GM06990 (cell line): Measurements from ENCODE around the gene DCTN4.

Experiments used
- DNase-seq: peaks from one replicate; pipeline ENCODE4 v3.0.0-alpha.2; 2011; ENCODE audit not compliant: insufficient read length; ENCODE audit errors: extremely low read depth
- H3K27me3 ChIP-seq: replicated peaks from 2 replicates; pipeline ENCODE4 v1.6.0; 2011; ENCODE audit warnings: low read length; ENCODE audit not compliant: control insufficient read depth, insufficient read depth
- H3K36me3 ChIP-seq: 2 replicates; pipeline ENCODE4 v1.5.1; 2011; ENCODE audit warnings: low read length; ENCODE audit not compliant: control insufficient read depth, insufficient read depth
- H3K4me3 ChIP-seq: replicated peaks from 2 replicates; pipeline ENCODE4 v1.5.1; 2011; ENCODE audit warnings: low read depth, mild to moderate bottlenecking, control low read depth, low read length
- TF ChIP-seq, protein P1 (sequence below): IDR thresholded peaks from 2 replicates; pipeline ENCODE4 v1.5.1; 2011; ENCODE audit warnings: low read length, control low read depth, mild to moderate bottlenecking, inconsistent platforms; ENCODE audit not compliant: insufficient read depth, poor library complexity, severe bottlenecking

The DCTN4 gene

DNA sequence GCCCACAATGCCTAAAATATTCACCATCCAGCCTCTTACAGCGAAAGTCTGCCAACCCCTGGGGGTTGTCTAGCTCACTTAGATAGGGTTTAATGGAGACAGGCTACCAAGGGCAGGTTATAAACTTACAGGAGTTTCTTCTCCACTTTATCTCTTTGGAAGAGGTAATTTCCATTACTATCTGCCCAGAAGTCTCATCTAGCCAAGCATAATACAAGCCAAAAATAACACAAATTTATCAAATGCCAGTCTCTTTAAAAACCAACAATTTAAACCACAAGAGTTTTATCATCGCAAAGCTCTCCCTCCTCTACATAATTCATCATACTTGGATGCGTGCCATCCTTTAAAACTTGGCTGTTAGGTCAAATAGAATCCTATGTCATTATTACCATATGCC lies 64.2 kb downstream of the DCTN4 start:
- Histone ChIP-seq H3K36me3 (peaks cover 30% of the 10 kb centered on the region), H3K4me3 (no peak overlapping the region), H3K27me3 (no peaks in the 10 kb centered on the region)
- TF ChIP-seq, protein P1, sequence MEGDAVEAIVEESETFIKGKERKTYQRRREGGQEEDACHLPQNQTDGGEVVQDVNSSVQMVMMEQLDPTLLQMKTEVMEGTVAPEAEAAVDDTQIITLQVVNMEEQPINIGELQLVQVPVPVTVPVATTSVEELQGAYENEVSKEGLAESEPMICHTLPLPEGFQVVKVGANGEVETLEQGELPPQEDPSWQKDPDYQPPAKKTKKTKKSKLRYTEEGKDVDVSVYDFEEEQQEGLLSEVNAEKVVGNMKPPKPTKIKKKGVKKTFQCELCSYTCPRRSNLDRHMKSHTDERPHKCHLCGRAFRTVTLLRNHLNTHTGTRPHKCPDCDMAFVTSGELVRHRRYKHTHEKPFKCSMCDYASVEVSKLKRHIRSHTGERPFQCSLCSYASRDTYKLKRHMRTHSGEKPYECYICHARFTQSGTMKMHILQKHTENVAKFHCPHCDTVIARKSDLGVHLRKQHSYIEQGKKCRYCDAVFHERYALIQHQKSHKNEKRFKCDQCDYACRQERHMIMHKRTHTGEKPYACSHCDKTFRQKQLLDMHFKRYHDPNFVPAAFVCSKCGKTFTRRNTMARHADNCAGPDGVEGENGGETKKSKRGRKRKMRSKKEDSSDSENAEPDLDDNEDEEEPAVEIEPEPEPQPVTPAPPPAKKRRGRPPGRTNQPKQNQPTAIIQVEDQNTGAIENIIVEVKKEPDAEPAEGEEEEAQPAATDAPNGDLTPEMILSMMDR = no peak
- DNase-seq = no peak

DNA sequence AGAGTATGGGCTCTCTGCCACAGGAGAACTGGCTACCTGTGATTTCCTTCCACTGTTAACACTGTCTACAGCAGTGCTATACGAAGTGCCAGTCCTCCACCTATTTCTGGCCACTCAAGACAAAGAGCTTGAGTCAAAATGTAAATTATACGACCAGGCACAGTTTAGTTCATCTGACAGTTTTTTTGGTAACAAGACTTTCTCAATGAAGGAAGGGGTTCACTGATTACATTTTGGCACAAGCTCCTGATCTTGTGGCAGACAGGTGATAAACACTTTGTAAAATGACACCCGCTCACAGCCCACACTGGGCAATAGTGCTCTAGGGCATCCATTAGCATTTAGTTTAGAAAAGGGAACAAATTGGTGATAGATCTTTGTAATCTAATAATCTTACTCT lies 66.5 kb downstream of the DCTN4 start:
- H3K36me3 ChIP-seq = peaks cover 25% of the 10 kb centered on the region
- no peak for DNase-seq
- no peaks in the 10 kb centered on the region for H3K27me3 ChIP-seq
- no peak overlapping the region for H3K4me3 ChIP-seq
- TF ChIP-seq, protein P1 = no peak

DNA sequence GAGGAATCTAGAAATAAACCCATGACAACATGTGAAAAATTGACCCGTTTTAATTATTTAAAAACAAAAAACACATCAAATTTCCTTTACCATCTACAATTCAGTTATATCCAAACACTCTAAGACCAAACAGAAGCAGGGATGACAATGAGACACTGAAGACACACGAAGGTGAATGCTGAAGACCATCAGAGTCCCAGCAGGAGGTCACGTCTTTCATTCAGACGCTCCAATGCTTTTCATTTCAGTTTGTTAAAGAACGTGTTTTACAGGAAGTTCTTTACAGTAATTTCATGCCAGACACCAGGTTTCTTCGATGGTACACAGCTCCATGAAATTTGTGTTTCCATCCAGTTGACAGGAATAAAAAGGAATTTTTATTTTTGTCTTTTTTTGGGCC lies 68.1 kb downstream of the DCTN4 start:
- H3K36me3 ChIP-seq = peaks cover 25% of the 10 kb centered on the region
- H3K27me3 ChIP-seq = no peaks in the 10 kb centered on the region
- DNase-seq = no peak
- no peak overlapping the region for H3K4me3 ChIP-seq
- TF ChIP-seq, protein P1 = no peak

DNA sequence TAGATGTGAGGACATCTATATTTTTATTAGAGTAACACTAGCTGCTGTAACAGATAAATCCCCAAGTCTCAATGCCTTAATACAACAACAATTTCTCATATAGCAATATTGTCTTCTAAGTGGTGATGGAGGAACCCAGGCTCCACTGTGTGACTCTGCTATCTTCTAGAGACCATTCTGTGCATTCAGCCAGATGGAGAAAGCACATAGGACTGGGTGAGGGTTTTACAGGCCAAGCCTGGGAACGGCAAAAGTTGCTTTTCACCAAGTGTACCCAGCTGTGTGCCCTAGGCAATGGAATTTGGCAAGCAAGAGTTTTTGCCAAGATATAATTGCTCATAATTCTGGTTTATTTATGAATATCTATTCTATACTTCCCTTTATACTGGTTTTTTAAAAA lies 69.7 kb downstream of the DCTN4 start:
- H3K36me3 ChIP-seq = peaks cover 17% of the 10 kb centered on the region
- H3K4me3 ChIP-seq = no peak overlapping the region
- no peak for DNase-seq
- TF ChIP-seq, protein P1 = no peak
- no peaks in the 10 kb centered on the region for H3K27me3 ChIP-seq

DNA sequence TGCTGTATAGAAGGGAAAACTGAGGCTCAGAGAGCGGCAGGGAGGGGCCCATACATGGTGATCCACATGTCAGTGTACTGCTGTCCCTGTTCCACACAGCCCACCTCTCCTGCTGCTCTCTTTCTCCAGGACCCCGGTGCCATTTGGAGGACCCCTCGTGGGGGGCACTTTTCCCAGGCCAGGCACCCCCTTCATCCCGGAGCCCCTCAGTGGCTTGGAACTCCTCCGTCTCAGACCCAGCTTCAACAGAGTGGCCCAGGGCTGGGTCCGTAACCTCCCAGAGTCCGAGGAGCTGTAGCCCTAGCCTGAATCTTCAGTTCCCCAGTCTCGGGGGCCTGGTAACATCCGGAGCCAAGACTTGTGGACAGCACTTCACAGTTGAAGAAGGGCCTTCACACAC lies 82.2 kb downstream of the DCTN4 start:
- TF ChIP-seq, protein P1 = no peak
- DNase-seq = no peak
- Histone ChIP-seq H3K36me3 (peaks cover 3% of the 10 kb centered on the region; the same call in 1 of the 2 replicates), H3K27me3 (no peaks in the 10 kb centered on the region), H3K4me3 (no peak overlapping the region)

DNA sequence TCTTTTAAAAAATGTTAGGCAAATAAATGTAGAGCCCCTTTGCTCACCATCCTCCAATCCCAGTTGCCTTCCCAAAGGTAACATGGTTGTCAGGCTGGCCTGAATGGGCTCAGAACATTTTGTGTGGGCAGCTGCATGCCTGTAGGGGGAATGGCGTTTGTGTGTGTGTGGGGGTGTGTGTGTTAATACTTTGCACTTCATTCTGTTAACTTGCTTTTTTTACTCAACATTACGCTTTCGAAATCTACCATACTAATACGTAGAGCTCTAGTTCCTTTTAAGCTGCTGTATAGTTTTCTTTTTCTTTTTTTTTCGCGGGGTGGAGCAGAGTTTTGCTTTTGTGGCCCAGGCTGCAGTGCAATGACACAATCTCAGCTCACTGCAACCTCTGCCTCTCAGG lies 83.7 kb downstream of the DCTN4 start:
- TF ChIP-seq, protein P1 = no peak
- peaks cover 3% of the 10 kb centered on the region; the same call in 1 of the 2 replicates for H3K36me3 ChIP-seq
- no peak overlapping the region for H3K4me3 ChIP-seq
- DNase-seq = no peak
- H3K27me3 ChIP-seq = no peaks in the 10 kb centered on the region; the same call in 1 of the 2 replicates
